Measurements from ENCODE around the gene EPS15.
"Not testable (repeated sequence)": the region's sequence is repeated elsewhere in the genome, so short reads cannot be mapped to it uniquely, and the experiment has no call there.

The EPS15 gene

DNA sequence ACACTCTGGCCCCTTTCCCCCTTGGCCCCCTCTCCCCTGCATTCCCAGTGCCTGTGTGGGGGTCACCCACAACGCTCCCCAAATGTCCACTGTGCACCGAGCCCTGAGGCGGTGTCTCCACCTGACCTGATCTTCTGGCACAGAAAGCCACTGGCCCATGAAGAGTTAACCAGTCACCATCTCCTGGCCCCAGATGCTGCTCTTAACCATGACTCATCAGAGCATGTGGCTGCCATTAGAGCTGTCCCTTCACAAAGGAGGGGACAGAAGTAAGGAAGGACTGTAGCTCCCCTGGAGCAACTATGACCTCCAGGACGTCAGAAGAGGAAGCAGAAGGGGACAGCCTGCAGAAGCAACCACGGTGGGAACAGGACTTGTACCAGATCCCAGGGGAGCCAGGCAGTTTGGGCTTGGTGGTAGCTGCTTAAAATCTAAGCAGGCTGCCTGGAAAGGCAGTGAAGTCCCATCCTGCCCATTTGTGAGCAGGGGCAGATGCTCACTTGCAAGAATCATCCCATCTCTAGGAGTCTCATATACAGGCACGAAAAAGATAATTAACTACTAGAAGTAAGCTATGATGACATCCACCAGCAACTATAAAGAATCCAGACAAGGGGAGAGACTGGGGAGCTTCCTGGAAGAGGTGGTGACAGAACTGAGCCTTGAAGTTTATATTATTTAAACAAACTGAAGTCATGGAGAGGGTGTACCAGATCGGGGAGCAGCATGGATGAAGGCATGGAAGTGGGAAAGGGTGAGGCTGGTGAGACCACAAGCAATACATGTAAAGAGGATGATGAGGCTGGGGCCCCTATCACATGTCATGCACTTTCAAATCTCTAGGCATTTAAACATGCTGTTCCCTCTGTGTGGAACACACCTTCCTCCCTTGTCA is 187.6 kb downstream of the EPS15 start:
- no peak for DNase-seq (ENCODE audit: low read depth)

DNA sequence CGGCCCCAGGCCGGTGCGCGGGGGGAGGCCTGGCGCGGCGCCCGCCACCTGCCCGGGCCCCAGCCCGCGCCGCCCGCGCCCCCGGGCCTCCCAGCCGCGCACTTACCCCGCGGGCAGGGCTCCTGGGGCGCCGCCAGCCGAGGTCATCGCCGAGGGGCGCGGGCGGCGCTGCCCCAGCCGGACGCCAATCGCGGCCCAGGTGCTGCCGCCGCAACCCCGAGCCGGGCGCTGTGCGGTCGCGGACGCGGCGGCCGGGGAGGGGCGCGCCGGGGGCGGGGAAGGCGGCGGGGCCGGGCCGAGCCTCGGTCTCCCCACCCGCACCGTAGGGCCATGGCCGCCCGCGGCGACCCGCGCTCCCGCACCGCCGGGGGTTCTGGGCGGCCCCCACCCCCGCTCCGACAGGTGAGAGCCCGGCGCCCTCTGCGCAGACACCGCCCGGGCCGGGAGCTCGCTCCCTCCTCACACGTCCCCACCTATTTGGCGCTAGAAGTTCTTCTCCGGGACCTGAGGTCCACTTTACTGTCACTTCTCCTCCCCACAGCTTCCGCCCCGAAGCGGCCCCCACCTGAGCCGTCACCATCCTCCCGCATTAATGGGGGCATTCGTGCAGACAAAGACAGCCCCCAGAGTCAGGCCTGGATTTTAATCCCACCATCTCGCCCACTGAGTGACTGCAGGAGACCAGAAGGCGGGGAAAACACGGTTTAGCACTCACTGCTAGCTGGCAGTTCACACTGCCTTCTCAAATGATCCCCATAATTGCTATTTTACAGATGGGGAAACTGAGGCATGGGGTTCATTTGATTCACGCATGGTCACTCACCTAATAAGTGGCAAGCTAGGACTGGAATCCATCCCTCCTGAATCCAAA is 188.5 kb downstream of the EPS15 start, which contains the start of gene TTC39A:
Gene TTC39A, minus strand, starts transcription at position 232 of the 871 bp plus-strand sequence. Its CDS starts 85 bp downstream, at position 147.
- DNase-seq (ENCODE audit: low read depth): no peak

DNA sequence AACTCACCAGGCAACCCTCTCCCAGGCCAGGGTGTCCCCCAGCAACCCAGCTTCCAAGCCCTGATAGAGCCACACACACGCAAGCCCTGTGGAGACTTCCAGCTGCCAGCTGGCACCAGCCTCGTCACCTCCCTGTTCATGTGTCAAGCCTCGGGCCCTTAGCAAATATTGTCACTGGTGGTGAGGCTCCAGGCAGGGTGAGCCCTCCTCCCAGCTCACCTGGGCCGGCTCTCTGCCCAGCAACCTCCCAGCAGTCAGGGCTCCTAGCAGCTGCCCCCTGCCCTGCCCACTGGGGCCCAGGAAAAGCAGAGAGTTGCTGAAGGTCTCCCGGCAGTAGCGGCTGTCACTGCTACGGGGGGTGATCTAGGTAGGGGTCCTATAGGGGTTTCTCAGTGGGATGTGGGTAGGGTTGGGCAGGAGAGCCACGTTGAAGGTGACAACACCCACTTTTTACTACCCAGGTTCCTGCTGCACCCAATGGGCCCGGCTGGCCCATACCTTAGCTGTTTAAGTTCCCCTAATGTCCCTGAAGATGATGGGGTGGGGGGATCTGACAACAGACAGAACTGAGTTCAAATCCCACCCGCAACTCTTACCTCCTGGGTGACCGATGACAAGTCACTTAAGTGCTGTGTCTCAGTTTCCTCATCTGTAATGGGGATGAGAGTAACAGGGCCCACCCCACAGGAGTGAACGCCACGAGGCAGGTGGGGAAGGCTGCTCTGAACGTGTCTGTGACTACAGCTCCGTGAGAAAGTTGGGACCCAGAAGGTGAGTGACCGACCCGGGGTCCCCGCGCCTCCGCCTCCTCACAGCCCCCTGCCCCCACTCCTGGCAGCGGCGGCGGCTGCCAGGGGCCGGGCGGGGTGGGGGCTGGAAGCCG is 189.4 kb downstream of the EPS15 start:
- no peak for DNase-seq (ENCODE audit: low read depth)

DNA sequence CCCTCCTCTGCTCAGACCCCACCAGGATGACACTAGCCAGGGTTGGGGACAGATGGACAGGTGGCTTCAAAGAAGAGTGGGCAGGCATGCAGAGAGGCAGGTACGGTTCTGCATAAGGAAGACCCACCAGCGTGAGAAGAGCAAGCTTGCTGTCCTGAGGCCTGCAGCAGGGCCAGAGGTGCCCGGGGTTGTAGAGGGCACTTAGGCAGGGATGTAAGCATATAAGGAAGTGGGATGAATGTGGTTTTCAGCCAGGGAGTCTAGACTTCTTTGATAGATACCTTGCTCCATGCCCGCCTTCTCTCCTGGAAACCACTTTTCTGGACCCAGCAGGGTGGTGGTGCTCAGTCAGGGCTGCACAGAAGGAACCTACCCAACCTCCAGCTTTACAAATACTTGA is 190.1 kb downstream of the EPS15 start:
- DNase-seq (ENCODE audit: low read depth): no peak

DNA sequence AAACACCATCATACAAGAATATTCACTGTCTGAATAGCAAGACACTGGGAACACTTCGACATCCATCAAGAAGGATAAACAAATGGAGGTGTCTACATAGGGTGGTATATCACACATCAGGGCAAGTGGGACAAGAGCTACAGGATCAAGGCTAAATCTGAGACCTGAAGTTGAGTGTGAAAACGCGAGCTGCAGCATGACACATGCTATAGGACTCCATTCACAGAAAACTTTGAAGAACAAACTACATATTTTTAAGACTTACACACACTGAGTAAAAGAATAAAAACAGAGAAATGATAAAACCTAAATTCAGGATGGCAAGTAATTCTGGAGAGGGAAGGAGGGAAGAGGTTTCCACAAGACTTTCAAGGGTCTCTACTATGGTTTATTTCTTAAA is 190.8 kb downstream of the EPS15 start:
- DNase-seq (ENCODE audit: low read depth): no peak

DNA sequence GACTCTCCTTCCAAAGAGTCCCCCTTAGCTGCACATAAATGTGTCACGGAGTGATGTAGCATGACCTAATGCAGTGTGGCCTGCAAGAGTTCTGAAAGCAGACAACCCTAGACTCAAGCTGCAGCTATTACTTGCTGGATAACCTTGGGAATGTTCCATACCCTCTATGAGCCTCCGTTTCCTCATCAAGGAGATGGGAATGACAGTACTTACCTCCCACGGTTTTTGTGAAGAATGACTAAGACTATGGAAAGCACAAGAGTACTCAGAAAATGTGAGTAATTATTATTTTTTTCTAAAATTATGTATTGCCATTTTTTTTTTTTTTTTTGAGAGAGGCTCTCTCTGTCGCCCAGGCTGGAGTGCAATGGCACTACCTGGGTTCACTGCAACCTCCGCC is 191.7 kb downstream of the EPS15 start:
- no peak for DNase-seq (ENCODE audit: low read depth)

DNA sequence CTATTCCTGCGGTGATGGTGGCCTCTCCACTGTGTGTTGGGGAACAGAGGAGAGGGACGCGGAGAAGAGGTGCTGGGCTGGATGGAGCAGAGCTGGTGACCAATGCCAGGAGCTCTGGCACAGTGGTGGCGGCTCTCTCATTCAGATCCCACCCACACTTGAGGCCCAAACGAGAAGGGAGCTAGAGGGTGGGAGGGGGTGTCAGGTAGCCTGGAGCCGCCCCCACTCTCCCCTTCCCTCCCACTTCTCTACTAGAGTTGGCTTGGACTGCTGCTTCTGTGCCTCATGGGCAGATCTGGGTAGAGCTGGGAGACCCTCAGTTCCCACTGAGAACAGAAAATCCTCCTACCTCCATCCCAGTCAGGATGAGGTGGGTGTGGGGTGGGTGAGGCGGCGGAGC is 192.2 kb downstream of the EPS15 start:
- no peak for DNase-seq (ENCODE audit: low read depth)

DNA sequence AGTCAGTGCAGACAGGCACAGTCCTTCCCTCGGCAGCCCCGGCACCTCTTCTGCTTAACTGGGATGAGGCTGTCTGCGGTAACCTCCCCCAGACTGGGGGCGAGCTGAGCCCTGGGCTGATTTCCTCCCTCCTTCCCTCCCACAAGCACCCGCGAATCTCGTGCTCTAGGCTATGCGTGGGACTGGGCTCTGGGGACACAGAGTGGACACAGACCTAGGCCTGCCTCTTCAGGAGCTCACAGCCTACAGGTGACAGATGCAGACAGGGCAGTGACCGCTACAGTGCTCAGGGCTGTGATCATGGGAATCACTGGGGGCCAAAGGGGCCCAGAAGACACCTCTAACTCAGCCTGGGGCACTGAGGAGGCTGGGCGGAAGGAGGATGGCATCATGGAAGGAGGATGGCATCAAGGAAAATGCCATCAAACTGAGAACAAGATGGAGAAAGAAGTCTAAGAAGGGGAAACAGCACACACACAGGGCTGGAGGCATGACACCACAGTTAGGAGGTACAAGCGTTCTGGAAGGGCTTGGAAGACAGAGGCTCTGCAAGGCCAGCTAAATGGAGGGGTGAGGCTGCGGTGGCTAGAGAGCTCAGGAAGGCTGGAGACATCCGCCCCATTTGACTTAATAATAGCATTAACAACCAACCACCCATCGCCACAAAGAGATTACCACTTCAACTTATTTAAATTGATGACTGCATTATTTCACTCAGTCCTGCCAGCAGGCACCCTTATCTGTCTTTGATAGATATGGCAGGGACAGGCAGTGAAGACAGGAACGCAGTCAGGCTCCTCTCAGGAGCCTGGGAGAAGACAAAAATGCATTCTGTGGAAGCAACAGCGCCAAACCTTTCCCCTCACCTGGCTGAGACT is 192.9 kb downstream of the EPS15 start:
- DNase-seq (ENCODE audit: low read depth): no peak

DNA sequence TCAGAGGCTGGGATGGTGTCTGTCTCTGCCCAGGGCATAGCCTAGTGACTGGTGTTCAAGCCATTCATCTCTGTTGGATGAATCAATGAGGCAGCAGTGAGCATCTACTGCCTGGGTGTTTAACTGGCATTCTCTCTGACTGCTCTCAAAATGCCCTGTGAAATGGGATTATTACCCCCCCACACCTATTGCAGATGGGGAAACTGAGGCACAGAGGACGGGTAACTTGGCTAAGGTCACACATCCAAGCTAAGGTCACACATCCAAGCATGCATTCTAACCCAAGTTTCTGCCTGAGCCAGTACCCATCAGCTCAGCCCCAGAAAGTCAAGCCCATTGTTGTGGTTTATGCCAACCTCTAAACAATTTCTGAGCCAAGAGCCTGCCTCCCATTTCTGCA is 193.7 kb downstream of the EPS15 start:
- no peak for DNase-seq (ENCODE audit: low read depth)

DNA sequence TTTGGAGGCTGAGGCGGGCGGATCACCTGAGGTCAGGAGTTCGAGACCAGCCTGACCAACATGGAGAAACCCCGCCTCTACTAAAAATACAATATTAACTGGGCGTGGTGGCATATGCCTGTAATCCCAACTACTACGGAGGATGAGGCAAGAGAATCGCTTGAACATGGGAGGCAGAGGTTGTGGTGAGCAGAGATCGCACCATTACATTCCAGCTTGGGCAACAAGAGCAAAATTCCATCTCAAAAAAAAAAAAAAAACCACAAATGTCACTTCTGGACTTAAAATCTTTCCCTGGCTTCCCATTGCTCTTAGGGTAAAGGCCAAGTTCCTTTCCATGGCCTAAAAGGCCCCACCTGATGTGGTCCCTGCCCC is 194.1 kb downstream of the EPS15 start:
- DNase-seq (ENCODE audit: low read depth): not testable (repeated sequence)

DNA sequence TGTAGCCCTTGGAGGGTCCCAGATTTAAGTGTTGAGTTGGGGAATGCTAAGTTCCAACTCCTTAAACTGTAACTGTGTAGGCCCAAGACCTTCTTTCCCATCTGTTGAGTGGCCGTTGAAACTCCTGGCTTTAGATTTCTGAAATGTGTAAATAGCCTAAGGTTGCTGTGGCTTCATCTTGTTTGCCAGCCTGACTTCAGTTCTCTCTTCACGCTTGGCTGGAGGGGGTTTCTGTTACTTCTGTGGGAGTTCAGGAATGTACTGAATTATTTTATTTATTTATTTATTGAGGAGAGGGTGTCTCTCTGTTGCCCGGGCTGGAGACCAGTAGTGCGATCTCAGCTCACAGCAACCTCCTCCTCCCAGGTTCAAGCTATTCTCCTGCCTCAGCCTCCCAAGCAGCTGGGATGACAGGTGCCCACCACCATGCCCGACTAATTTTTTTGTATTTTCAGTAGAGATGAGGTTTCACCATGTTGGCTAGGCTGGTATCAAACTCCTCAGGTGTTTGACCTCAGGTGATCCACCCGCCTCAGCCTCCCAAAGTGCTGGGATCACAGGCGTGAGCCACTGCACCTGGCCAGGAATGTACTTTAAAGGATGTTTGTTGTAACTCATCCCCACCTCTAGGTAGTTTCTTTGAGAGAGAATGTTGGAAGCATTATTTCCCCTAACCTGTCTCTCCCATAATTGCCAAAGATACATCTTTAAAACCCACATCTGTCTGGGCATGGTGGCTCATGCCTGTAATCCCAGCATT is 194.6 kb downstream of the EPS15 start:
- DNase-seq (ENCODE audit: low read depth): no peak

DNA sequence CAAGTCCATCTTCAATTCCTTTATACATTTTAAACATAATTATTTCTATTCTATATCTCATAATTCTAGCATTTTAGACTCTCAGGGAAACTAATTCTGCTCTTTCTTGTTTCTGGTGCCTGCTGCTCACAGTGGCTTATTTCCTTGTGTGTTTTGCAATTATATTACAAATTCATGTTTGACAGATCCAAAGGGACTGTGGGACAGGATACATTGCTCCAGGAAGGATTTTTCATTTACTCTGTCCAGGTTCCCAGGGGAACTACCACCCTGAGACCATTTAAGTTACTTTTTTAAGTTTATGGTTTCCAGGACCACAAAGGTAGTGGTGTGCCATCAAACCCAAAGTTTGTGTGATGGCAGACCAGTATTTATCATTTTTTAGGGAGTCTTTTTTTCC is 195.3 kb downstream of the EPS15 start:
- no peak for DNase-seq (ENCODE audit: low read depth)

DNA sequence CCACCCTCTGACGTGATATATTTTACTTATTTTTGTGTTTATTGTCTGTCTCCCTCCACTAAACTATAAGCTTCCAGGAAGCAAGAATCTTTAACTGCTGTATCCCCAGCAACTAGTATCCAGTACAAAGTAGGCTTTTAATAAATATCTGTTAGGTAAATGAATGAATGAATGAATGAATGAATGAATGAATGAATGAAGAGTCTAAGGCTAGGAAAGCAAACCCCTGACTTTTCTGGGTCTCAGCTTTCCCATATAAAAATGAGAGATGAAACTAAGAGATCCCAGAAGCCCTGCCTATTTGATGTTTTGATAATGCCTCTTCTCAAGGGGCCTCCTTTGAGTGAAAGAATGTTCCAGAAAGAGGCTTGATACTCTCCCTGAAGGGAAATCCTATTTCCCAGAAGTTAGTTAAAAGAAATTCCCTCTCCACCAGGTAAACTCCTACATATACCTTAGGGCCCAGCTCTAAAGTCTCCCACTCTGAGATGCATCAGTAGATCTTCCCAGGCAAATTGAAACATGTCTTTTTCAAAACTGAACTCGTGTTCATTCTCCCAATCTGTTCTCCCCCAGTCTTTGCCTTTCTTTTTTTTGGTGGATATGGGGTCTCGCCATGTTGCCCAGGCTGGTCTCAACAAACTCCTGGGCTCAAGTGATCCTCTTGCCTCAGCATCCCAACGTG is 196.5 kb downstream of the EPS15 start:
- DNase-seq (ENCODE audit: low read depth): no peak

DNA sequence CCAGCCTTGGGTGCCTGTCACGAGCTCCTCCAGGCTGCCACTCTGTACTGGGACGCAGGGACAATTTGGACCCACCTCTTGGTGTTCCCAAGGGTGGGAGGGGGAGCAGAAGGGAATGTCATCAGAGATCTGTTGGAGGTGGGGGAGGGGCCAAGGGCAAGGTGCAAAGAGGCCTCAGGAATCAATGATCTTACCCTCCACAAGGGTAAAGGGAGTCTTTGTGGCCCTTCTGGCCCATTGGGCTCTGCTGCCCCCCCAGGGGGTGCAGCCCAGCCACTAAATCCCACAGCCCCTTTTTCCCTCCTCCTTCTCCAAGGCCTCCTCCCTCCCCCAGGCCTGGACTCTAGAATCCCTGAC is 197.2 kb downstream of the EPS15 start:
- no peak for DNase-seq (ENCODE audit: low read depth)

DNA sequence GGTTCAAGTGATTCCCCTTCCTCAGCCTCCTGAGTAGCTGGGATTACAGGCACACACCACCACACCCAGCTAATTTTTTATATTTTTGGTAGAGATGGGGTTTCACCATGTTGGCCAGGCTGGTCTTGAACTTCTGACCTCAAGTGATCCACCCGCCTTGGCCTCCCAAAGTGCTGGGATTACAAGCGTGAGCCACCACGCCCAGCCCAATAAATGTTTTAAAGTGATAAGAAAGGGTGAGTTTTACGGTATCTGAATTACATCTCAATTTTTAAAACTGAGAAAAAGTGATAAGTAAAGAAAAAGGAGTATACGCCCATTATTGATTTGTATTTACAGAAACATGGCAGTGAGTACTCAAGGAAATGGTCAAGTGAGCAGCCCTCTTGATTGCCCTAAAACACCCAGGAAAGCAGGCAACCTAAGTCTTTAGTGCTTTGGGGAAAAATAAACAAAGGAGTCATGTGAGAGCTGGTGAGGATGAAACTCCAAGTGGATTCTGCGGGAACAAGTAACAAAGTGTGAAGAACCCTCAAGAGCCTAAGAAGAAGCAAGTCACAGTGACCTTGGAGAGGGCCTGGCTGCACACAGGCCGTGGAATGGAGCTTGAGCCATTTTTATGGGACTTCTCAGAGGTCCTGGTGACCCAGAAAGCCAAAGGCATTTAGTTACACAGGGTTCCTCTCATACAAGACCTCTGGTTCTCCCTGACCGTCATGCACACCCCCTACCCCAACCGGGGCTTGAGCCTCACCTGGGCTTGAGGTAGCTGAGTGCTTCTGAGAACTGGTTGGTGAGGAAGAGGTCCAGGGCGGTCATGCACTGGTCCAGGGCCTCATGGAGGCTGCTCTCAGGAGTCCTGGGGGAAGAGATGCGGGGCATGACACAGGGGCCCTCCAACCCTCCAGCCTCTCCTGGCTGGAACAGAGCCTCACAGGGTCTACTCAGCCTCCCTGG is 197.8 kb downstream of the EPS15 start:
- no peak for DNase-seq (ENCODE audit: low read depth)

DNA sequence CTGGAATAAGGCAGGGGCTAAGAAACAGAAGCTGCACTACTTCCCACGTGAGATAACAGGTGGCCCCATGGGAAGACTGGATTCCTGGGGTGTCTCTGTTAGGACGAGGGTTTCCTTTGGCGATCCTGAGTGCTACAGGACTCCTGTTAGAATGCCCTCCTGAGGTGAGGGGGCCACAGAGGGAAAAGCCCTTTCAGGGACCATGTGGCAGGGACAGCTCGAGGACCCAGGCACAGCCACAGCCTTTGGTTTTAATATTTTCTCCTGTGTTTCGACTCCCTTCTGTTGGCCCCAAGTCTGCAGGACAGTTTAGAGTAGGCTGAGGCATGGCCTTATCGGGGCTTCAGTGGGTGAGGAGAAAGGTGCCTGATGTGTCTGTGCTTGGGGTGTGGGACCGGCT is 201.3 kb downstream of the EPS15 start:
- no peak for DNase-seq (ENCODE audit: low read depth)

DNA sequence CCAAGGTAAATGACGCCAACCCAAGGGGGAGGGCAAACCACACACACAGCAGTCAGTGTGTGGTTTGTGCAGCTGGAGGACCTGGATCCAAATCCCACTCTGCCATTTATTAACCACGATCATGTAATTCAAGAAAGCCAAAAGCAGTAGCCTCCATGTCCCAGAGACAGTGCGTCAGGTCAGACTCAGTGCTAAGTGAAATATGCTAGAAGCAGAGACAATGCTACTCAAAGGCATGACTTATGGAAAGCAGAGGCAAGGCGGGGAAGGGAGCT is 202.3 kb downstream of the EPS15 start:
- no peak for DNase-seq (ENCODE audit: low read depth)

DNA sequence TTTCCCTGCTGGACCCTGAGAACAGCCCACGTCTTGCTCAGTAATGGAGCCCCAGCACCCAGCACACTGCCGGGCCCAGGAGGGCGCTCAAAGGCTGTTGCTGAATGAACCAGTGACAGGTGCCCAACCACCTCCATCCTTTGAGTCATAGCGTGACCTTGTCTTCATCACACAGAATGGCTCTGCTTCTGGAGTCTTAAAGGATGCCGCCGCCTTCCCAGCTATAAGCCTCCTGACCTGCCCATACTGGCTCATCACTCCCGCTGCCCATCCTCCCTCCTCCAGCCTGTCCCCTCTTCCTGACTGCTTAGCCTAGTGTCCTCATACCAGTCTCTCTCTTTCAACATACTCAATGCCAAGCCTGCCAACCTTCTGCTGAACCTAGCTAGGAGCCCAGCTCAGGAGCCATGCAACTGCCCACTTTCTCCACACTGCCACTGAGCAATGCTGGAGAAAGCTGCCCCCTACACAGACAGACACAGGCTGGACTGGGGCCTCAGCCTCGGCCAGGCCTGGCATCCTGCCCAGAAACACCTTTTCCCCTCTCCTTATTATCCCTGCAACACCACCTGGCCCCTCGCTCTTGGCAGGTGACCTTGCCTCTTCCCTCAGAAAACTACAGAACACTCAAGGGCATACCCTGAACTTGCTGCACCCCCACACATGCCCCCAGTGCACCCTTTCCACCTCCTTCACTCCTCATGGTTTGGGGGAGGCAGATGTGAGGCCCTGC is 202.8 kb downstream of the EPS15 start:
- no peak for DNase-seq (ENCODE audit: low read depth)
